Measurements from ENCODE around the gene TMEM109.

TMEM109 gene

GRCh38 chr11:60928563-60929001 lies 14.6 kb downstream of the TMEM109 start:
- no peak for DNase-seq

- no peak for DNase-seq
These were observed 15.8 kb downstream of the TMEM109 start for GRCh38 chr11:60929764-60930163.

GRCh38 chr11:60930394-60930793 lies 16.4 kb downstream of the TMEM109 start:
- no peak for DNase-seq

GRCh38 chr11:60931917-60932316 lies 18.0 kb downstream of the TMEM109 start:
- DNase-seq, result no peak

- DNase-seq, result no peak
These were observed 18.8 kb downstream of the TMEM109 start for GRCh38 chr11:60932605-60933356.

GRCh38 chr11:60933416-60934123 lies 19.6 kb downstream of the TMEM109 start:
- DNase-seq, result no peak

- no peak for DNase-seq
These were observed 20.3 kb downstream of the TMEM109 start for GRCh38 chr11:60934124-60934789.

- DNase-seq, result no peak
These were observed 21.0 kb downstream of the TMEM109 start for GRCh38 chr11:60934790-60935605.

- no peak for DNase-seq
These were observed 21.9 kb downstream of the TMEM109 start for GRCh38 chr11:60935676-60936442.

GRCh38 chr11:60936467-60937143 lies 22.6 kb downstream of the TMEM109 start:
- DNase-seq, result no peak

- no peak for DNase-seq
These were observed 23.2 kb downstream of the TMEM109 start for GRCh38 chr11:60937144-60937527.

GRCh38 chr11:60937811-60938210 lies 23.9 kb downstream of the TMEM109 start:
- no peak for DNase-seq

GRCh38 chr11:60938500-60938899 lies 24.5 kb downstream of the TMEM109 start:
- no peak for DNase-seq

GRCh38 chr11:60939301-60939700 lies 25.3 kb downstream of the TMEM109 start:
- DNase-seq, result no peak

GRCh38 chr11:60939855-60940254 lies 25.9 kb downstream of the TMEM109 start:
- no peak for DNase-seq

- no peak for DNase-seq
These were observed 27.6 kb downstream of the TMEM109 start for GRCh38 chr11:60941371-60942119.

- no peak for DNase-seq
These were observed 28.3 kb downstream of the TMEM109 start for GRCh38 chr11:60942219-60942618.

- DNase-seq, result peak; percentile 54
These were observed 29.1 kb downstream of the TMEM109 start for GRCh38 chr11:60942970-60943565.

- DNase-seq, result no peak
These were observed 30.7 kb downstream of the TMEM109 start for GRCh38 chr11:60944490-60945294.

GRCh38 chr11:60945295-60945667 lies 31.3 kb downstream of the TMEM109 start:
- DNase-seq, result no peak

Measured in SHP77 treated with DMSO at 0.1 percent for 48 hours (cell line).